GM18873 (cell line): ENCODE measurements around the gene ZNF829.

Experiments
- ATAC-seq: cut with Tn5 transposase; IDR thresholded peaks from one replicate; pipeline ENCODE4 v1.9.1; 2021; ENCODE audit warnings: mild to moderate bottlenecking, moderate library complexity, moderate number of reproducible peaks; ENCODE audit not compliant: unreplicated experiment, low FRiP score

ZNF829 gene

DNA sequence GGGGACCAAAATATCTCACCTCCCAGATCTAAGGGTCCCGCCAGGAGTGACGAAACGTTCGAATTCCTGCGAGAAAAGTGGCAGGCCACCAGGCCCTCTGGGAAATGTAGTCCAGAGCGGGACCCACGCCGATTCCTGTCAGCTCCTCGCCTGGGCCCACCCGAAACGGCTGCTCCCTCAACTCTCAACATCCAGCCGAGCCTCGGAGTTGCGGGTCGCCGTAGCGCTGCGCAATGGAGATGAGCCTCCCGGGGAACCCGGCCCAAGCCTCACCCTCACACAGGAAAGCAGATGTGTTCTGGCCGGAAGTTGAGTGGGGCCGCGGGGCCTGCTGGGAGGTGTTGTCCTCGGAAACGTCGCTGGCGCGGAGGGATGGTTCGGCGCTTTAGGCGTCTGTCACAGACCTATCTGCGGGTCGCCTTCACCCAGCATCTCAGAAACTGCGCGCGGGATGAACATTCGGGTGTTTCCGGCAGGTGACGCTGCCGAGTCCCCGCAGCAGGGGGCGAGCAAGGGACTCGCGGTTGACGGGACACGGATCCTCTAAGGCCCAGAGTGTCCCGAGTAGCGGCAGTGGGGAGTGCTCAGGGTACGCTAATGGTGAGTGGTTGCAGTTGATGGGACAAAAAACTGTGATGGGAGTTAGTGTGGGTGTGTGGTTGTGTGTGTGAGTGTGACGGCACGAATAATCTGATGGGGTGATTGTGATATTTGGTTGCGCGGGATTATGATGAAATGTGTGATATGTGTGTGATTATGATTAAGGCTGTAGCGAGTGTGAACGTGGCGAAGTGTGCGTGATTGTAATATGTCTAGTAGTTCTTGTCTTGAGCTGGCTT is at the start of gene ZNF829, which contains the start of gene ZNF568:
ZNF829 (minus strand) TSS at position 300 of the 839 bp plus-strand sequence. CDS start 1,124 bp downstream, outside the sequence.
ZNF568 (plus strand) TSS at position 341 of the 839 bp plus-strand sequence. CDS start 6,439 bp downstream, outside the sequence.
- peak; percentile 77 for ATAC-seq

- ATAC-seq: no peak
These were observed 47.2 kb upstream of the ZNF829 start for GRCh38 chr19:36963280-36963679.

DNA sequence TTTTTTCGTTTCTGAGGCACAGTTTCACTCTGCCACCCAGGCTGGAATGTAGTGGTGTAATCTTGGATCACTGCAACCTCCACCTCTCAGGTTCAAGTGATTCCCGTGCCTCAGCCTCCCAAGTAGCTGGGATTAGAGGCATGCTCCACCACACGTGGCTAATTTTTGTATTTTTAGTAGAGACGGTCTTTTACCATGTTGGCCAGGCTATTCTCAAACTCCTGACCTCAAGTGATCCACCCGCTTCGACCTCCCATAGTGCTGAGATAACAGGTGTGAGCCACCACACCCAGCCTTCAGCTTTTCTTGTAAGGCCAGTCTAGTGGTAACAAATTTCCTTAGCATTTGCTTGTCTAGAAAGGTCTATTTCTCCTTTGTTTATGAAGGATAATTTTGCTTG is 46.3 kb upstream of the ZNF829 start:
- no peak for ATAC-seq

- ATAC-seq: no peak
These were observed 34.4 kb upstream of the ZNF829 start for GRCh38 chr19:36950335-36951119.

- no peak for ATAC-seq
These were observed 23.1 kb upstream of the ZNF829 start for GRCh38 chr19:36939153-36939552.

DNA sequence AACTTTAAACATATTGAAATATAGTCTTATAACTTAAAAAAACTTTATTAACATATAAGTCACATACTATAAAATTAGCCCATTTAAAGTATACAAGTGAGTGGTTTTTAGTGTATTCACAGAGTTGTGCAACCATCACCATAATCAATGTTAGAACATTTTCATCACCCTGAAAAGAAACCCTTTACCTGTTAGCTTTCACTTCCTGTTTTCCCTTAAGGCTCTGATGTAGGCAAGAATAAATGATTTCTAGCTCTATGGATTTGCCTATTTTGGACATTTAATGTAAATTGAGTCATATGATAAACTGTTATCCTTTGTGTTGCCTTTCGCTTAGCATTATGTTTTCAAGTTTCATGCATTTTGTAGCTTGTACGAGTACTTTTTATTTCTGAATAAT is 15.6 kb upstream of the ZNF829 start:
- ATAC-seq: no peak

GRCh38 chr19:36918090-36918489 is 2.0 kb upstream of the ZNF829 start:
- ATAC-seq: no peak

- no peak for ATAC-seq
These were observed 900 bp upstream of the ZNF829 start for GRCh38 chr19:36916991-36917390.

DNA sequence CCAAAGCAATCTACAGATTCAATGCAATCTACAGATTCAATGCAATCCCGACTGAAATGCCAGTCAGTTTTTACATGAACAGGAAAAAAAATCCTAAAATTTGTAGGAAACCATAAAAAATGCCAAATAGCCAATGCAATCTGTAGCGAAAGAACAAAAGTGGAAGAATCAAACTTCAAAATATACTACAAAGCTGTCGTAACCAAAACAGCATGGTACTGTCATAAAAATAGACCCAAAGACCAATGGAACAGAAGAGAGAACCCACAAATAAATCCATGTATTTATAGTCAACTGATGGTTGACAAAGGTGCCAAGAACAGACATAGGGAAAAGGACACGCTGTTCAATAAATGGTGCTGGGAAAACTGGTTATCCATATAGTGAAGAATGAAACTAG is 17.7 kb downstream of the ZNF829 start:
- ATAC-seq: no peak

GRCh38 chr19:36894849-36895383 is 21.2 kb downstream of the ZNF829 start:
- ATAC-seq: no peak

DNA sequence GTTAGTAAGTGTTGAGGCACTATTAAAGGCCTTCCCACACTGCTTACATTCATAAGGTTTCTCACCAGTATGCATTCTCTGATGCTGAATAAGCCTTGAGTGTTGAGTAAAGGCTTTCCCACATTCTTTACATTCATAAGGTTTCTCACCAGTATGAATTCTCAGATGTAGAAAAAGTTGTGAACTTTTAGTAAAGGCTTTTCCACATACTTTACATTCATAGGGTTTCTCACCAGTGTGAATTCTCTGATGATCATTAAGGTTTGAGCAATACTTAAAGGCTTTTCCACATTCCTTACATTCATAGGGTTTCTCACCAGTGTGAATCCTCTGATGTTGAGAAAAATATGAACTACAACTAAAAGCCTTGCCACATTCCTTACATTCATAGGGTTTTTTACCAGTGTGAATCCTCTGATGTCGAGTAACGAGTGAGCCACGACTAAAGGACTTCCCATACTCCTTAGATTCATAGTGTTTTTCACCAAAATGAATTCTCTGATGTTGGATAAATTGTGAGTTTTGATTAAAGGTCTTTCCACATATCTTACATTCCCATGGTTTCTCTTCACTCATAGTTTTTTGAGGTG is 24.2 kb downstream of the ZNF829 start:
- ATAC-seq: no peak

GRCh38 chr19:36876993-36877938 is 38.8 kb downstream of the ZNF829 start:
- ATAC-seq: no peak

GRCh38 chr19:36851898-36852297 is 64.2 kb downstream of the ZNF829 start:
- no peak for ATAC-seq

GRCh38 chr19:36850559-36851442 is 65.3 kb downstream of the ZNF829 start, which contains the start of gene ZNF345:
Gene ZNF345 (plus strand): TSS chr19:36850876. CDS start chr19:36876831, 25,955 bp downstream.
- ATAC-seq: peak; percentile 57

GRCh38 chr19:36849701-36850558 is 66.2 kb downstream of the ZNF829 start:
- peak; percentile 68 for ATAC-seq

- no peak for ATAC-seq
These were observed 68.1 kb downstream of the ZNF829 start for GRCh38 chr19:36847968-36848367.

GRCh38 chr19:36838784-36839324 is 77.2 kb downstream of the ZNF829 start:
- ATAC-seq: no peak
